Measurements from ENCODE around the gene SAP25. TPM values are rescaled to one million over a fixed set of nuclear protein-coding genes. Genes with fewer than 3 reads are reported as not detected.

Gene SAP25
- total and polyA plus RNA-seq, 2 experiments from 2014 or later: 1.8 TPM; not detected in 1

GRCh38 chr7:100563100-100563564 lies 10.6 kb downstream of the SAP25 start:
- peaks cover 7% of the 10 kb centered on the region for H3K4me1 ChIP-seq (ENCODE audit: insufficient read depth)
- no peaks in the 10 kb centered on the region for H3K27me3 ChIP-seq
- TF ChIP-seq EZH2phosphoT487 (IDR thresholded peaks at IDR 0.05; ENCODE audit: low read depth, severe bottlenecking, unreplicated experiment) (no peak), EZH2 (IDR thresholded peaks at IDR 0.05; ENCODE audit: borderline replicate concordance) (no peak)
- TF ChIP-seq, protein P1, sequence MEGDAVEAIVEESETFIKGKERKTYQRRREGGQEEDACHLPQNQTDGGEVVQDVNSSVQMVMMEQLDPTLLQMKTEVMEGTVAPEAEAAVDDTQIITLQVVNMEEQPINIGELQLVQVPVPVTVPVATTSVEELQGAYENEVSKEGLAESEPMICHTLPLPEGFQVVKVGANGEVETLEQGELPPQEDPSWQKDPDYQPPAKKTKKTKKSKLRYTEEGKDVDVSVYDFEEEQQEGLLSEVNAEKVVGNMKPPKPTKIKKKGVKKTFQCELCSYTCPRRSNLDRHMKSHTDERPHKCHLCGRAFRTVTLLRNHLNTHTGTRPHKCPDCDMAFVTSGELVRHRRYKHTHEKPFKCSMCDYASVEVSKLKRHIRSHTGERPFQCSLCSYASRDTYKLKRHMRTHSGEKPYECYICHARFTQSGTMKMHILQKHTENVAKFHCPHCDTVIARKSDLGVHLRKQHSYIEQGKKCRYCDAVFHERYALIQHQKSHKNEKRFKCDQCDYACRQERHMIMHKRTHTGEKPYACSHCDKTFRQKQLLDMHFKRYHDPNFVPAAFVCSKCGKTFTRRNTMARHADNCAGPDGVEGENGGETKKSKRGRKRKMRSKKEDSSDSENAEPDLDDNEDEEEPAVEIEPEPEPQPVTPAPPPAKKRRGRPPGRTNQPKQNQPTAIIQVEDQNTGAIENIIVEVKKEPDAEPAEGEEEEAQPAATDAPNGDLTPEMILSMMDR (IDR thresholded peaks at IDR 0.05; ENCODE audit: poor library complexity): no peak
- H3K79me2 ChIP-seq: no peaks in the 10 kb centered on the region
- H3K27ac ChIP-seq: no peak overlapping the region
- H3K9me2 ChIP-seq (replicated peaks; ENCODE audit: insufficient read depth): no peaks in the 10 kb centered on the region
- H3K9me3 ChIP-seq (ENCODE audit: low read depth): no peaks in the 10 kb centered on the region
- WGBS (ENCODE audit: low lambda C conversion rate, missing lambda C conversion rate): 96% methylated on average over 8 of the region's 8 CpGs
- no peak overlapping the region for H2AFZ ChIP-seq
- DNase-seq (ENCODE audit: low spot score): no peak
- no peaks in the 10 kb centered on the region for H4K20me1 ChIP-seq (ENCODE audit: insufficient read depth, poor library complexity, severe bottlenecking)
- no peaks in the 10 kb centered on the region for H3K36me3 ChIP-seq (replicated peaks; ENCODE audit: insufficient read depth, low read depth)
- H3K4me3 ChIP-seq: no peak overlapping the region
- no peak overlapping the region for H3K4me2 ChIP-seq

DNA sequence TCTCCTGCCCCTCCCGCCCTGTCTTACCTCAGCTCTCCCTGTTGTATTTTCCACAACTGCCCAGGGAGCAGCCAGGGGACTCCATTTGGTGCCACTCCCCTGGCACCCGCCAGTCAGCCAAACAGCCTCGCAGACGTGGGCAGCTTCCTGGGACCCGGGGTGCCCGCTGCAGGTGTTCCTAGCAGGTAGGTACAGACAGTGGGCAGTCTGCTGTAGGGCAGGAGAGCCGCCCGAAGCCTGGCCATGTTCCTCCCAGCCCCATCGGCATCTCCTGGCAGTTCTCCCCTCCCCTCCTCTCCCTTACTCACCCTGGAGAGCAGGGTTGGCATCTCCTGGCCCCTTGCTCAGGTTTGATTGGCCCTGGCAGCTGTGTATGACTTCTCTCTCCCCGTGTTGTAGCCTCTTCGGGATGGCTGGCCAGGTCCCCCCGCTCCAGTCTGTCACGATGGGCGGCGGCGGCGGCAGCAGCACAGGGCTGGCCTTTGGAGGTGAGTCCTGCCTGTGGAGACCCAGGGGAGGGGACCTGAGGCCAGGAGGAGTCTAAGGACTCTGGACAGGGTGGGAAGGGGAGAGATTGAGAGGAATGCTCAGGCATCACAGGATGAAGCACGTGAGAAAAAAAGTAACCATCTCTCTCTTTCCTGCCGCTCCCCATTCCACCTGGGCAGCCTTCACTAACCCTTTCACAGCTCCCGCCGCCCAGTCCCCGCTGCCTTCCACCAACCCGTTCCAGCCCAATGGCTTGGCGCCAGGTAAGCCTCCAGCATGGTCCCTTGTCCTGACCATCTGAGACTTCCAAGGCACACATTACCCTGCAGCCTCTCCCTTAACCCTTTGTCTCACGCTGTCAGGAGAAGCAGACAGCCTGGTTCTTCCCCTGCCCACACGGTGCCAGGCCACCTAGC lies 11.3 kb downstream of the SAP25 start:
- H3K79me2 ChIP-seq: no peaks in the 10 kb centered on the region
- H3K36me3 ChIP-seq (replicated peaks; ENCODE audit: insufficient read depth, low read depth): no peaks in the 10 kb centered on the region
- DNase-seq (ENCODE audit: low spot score): no peak
- no peaks in the 10 kb centered on the region for H3K27me3 ChIP-seq
- no peaks in the 10 kb centered on the region for H4K20me1 ChIP-seq (ENCODE audit: insufficient read depth, poor library complexity, severe bottlenecking)
- H3K4me2 ChIP-seq: no peak overlapping the region
- no peaks in the 10 kb centered on the region for H3K9me2 ChIP-seq (replicated peaks; ENCODE audit: insufficient read depth)
- no peak for TF ChIP-seq EZH2phosphoT487 (IDR thresholded peaks at IDR 0.05; ENCODE audit: low read depth, severe bottlenecking, unreplicated experiment)
- peaks cover 5% of the 10 kb centered on the region for H3K4me1 ChIP-seq (ENCODE audit: insufficient read depth)
- no peak overlapping the region for H2AFZ ChIP-seq
- H3K4me3 ChIP-seq: no peak overlapping the region
- no peak overlapping the region for H3K27ac ChIP-seq
- no peaks in the 10 kb centered on the region for H3K9me3 ChIP-seq (ENCODE audit: low read depth)
- 95% methylated on average over 26 of the region's 26 CpGs for WGBS (ENCODE audit: low lambda C conversion rate, missing lambda C conversion rate)

DNA sequence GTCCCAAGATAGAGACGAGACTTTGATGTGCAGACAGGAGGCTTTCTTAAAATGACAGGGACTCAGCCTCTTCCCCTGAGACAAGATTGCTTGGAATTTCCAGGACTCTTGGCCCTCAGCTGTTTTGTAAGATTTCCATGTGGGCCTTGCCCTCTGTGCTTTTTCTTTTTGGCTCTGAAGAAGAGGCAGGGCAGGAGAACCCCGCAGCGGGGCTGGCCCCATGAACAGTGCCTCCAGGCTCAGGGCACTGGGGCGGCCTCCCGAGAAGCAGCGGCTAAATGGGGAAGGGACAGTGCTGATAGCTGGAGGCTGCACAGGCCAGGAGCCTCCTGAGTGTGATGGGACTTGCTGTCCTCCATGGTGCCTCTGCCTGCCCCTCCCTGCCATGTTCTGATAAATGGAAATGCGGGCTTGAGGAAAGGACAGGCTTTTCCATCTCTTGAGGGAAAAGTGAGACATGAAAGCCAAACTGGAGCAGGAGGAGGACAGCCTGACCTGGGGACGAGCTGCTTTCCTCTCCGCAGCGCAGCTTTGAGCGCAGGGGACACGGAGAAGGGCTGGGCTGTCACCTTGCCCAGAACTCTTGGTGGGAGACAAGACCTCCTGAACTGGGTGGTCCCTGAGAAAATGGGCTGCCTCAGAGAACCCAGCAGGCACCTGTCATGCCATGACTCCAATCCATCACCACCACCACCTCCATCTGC lies 12.1 kb downstream of the SAP25 start:
- no peak overlapping the region for H3K27ac ChIP-seq
- H3K79me2 ChIP-seq: no peaks in the 10 kb centered on the region
- H3K4me1 ChIP-seq (ENCODE audit: insufficient read depth): peaks cover 2% of the 10 kb centered on the region
- H3K27me3 ChIP-seq: no peaks in the 10 kb centered on the region
- TF ChIP-seq EZH2phosphoT487 (IDR thresholded peaks at IDR 0.05; ENCODE audit: low read depth, severe bottlenecking, unreplicated experiment): no peak
- TF ChIP-seq EZH2 (IDR thresholded peaks at IDR 0.05; ENCODE audit: borderline replicate concordance): no peak
- TF ChIP-seq, protein P1 (IDR thresholded peaks at IDR 0.05; ENCODE audit: poor library complexity): no peak
- H3K4me2 ChIP-seq: no peak overlapping the region
- H3K9me3 ChIP-seq (ENCODE audit: low read depth): no peaks in the 10 kb centered on the region
- no peak overlapping the region for H3K4me3 ChIP-seq
- no peaks in the 10 kb centered on the region for H4K20me1 ChIP-seq (ENCODE audit: insufficient read depth, poor library complexity, severe bottlenecking)
- 99% methylated on average over 12 of the region's 12 CpGs for WGBS (ENCODE audit: low lambda C conversion rate, missing lambda C conversion rate)
- no peak overlapping the region for H2AFZ ChIP-seq
- H3K9me2 ChIP-seq (replicated peaks; ENCODE audit: insufficient read depth): no peaks in the 10 kb centered on the region
- H3K36me3 ChIP-seq (replicated peaks; ENCODE audit: insufficient read depth, low read depth): no peaks in the 10 kb centered on the region
- DNase-seq (ENCODE audit: low spot score): no peak

- H3K79me2 ChIP-seq: no peaks in the 10 kb centered on the region
- H3K36me3 ChIP-seq (replicated peaks; ENCODE audit: insufficient read depth, low read depth): no peaks in the 10 kb centered on the region
- no peaks in the 10 kb centered on the region for H3K9me2 ChIP-seq (replicated peaks; ENCODE audit: insufficient read depth)
- TF ChIP-seq EZH2 (IDR thresholded peaks at IDR 0.05; ENCODE audit: borderline replicate concordance) (no peak), EZH2phosphoT487 (IDR thresholded peaks at IDR 0.05; ENCODE audit: low read depth, severe bottlenecking, unreplicated experiment) (no peak)
- TF ChIP-seq, protein P1 (IDR thresholded peaks at IDR 0.05; ENCODE audit: poor library complexity): no peak
- WGBS (ENCODE audit: low lambda C conversion rate, missing lambda C conversion rate): 94% methylated on average over 4 of the region's 4 CpGs
- H3K9me3 ChIP-seq (ENCODE audit: low read depth): no peaks in the 10 kb centered on the region
- no peak overlapping the region for H3K27ac ChIP-seq
- no peak overlapping the region for H3K4me3 ChIP-seq
- no peak overlapping the region for H3K4me2 ChIP-seq
- H2AFZ ChIP-seq: no peak overlapping the region
- H4K20me1 ChIP-seq (ENCODE audit: insufficient read depth, poor library complexity, severe bottlenecking): no peaks in the 10 kb centered on the region
- H3K27me3 ChIP-seq: no peaks in the 10 kb centered on the region
- DNase-seq (ENCODE audit: low spot score): no peak
- no peaks in the 10 kb centered on the region for H3K4me1 ChIP-seq (ENCODE audit: insufficient read depth)
Observed at GRCh38 chr7:100559127-100559526, 14.6 kb downstream of the SAP25 start.
